Adrenal gland (tissue), 5 donors: ENCODE measurements around the gene PTPRF.

Source experiments
- CTCF ChIP-seq, 6 experiments: fragments of 450-650 bp in 4 of 6; fragments of 200-600 bp in 2 of 6; sonication (generic) in 1 of 6; IDR thresholded peaks; 1 replicate in 5 of 6; 2 replicates in 1 of 6; pipeline versions ENCODE4 v1.5.1 to v1.8.0; 2016 to 2021; ENCODE audit warnings: antibody characterized with exemption in 6 of 6, mild to moderate bottlenecking in 2 of 6, moderate library complexity in 1 of 6
- POLR2A ChIP-seq, 2 donors: fragments of 450-650 bp; IDR thresholded peaks; one replicate each; pipeline ENCODE4 v1.6.1; 2017; ENCODE audit warnings: antibody characterized with exemption in 2 of 2, mild to moderate bottlenecking in 2 of 2, moderate library complexity in 1 of 2
- donor health status: DM: no; HTN: no; CAD: no.

- no peak for TF ChIP-seq CTCF (IDR thresholded peaks at IDR 0.05)
- TF ChIP-seq POLR2A (IDR thresholded peaks at IDR 0.05) = no peak
These were observed 11.2 kb downstream of the PTPRF start for GRCh38 chr1:43541721-43542401.
